Anterior cingulate cortex (tissue), 58 donors: ENCODE results near the gene ZNF624.
"Not testable (repeated sequence)": the region's sequence is repeated elsewhere in the genome, so short reads cannot be mapped to it uniquely, and the experiment has no call there.

Source experiments
- DNase-seq, 58 donors: peaks; one replicate each; lab custom pipeline; 2025; lab: John Stamatoyannopoulos, UW

The ZNF624 gene

DNA sequence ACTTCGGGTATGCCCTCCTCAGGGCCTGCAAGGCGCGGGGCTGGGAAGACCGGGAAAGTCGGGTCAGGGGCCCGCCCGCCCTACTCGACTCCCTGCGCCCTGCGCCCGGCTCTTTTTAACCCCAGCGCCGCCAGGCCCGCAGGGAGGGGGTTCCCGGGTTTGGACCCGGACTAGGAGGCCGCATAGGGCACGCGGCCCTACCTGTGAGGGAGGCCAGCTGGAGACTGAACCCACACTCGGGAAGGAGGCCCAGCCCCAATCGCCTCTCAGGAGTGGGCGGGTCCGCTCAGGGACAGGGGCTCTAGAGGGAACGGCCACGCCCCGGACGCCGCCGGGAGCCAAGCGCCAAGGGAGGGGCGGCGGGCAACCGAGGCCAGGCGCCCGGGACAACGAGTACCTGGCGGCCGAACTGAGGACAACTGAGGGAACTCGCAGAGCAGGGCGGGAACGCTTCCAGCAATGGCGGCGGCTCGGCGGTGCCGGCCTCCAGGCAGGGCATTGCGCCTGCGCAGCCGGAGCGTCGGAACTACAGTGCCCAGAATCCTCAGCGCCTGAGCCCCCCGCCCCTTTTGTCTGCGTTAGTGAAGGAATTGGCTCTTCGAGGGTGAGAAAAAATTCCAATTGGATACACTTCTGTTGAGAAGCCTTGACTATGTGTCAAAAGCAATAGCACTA, at the start of gene ZNF624:
ZNF624 (minus strand) TSS at position 484 of the 675 bp plus-strand sequence.
- DNase-seq, result peak; percentile 45 to 96 (median 86)

DNA sequence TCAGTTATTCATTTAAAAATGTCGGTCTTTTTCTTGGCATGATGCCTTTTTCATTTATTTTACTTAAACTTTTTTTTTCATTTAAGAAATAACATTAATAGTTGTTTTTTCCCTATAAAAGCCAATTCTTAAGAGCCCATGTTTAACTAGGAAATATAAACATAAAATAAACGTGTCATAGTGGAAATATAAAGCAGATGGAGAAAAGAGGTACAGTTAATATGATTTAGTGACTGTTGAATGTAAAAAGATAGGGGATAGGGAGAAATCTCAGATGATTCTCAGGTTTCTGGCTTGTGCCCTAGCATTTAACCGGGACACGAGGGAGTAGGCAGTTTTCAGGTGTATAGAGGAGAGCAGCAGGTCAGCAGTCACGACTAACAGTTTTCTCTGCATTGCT, 44.0 kb upstream of the ZNF624 start:
- not testable (repeated sequence) for DNase-seq

GRCh38 chr17:16690447-16690846, 36.8 kb upstream of the ZNF624 start:
- DNase-seq, result not testable (repeated sequence)

DNA sequence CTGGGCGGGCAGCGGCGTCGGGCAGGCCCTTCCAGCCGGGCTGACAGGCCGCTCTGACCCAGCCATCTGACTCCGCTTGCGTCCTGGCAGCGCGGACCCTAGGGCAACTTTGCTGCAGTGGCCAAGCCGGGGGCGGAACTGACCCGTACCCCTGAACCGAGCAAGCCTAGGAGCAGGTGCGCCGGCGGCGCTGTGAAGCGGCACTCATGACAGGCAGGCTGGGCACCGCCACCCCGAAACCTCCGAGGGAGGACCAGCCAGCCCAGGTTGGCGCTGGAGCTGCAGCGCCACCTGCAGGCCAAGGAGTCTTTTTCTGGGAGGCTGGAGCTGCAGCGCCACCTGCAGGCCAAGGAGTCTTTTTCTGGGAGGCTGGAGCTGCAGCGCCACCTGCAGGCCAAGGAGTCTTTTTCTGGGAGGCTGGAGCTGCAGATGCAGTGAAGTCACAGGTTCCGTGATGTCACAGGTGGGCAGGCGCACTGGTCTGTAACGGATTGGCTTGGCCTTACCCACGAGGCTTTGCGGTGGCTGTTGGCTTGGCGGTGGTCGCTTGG, 36.2 kb upstream of the ZNF624 start, which contains the start of gene CCDC144A:
CCDC144A (plus strand) TSS at position 511 of the 551 bp plus-strand sequence. CDS start 160 bp downstream, outside the sequence.
- peak in 4 of 58 donors; percentile 10 to 48 (median 30) for DNase-seq

DNA sequence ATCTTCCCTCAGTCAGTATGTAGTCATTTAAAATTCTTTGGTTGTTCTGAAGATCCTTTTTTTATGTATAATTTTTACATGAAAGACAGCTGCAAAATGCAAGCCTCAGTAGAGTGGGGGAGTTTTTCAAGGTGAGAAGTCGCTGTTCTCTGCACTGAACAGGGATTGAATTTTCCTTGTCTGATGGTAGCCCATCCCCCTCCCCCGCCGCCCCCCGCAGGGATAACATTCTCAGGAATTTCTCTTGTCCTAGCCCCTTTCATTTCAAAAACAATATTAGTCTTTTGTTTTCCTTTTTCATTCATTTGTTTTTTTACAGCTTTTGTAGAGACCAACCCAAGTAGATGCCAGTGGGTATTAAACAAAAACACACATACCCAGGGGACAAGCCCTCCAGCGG, 33.5 kb upstream of the ZNF624 start:
- DNase-seq, result not testable (repeated sequence)

- DNase-seq, result not testable (repeated sequence)
Observed at GRCh38 chr17:16686019-16686418, 32.4 kb upstream of the ZNF624 start.

DNA sequence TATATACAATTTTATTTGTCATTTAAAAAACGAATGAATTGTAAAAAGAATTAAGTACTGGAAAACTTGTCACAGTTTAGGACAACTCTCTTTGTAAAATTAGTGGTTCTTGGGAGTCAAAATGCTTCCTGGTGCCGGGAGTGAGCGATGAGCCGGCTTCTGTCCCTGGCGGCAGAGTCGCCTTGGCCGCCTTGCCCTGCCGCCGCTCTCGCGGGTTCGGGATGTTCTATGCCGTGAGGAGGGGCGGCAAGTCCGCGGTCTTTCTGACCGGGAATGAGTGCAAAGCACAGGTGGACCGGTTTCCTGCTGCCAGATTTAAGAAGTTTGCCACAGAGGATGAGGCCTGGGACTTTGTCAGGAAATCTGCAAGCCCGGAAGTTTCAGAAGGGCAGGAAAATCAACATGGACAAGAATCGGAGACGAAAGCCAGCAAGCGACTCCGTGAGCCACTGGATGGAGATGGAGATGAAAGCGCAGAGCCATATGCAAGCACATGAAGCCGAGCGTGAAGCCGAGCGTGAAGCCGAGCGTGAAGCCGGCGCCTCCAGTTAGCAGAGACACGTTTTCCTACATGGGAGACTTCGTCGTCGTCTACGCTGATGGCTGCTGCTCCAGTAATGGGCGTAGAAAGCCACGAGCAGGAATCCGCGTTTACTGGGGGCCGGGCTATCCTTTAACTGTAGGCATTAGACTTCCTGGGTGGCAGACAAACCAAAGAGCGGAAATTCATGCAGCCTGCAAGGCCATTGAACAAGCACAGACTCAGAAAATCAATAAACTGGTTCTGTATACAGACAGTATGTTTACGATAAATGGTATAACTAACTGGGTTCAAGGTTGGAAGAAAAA, 29.9 kb upstream of the ZNF624 start:
- peak in 1 of 58 donors; percentile 7 for DNase-seq

DNA sequence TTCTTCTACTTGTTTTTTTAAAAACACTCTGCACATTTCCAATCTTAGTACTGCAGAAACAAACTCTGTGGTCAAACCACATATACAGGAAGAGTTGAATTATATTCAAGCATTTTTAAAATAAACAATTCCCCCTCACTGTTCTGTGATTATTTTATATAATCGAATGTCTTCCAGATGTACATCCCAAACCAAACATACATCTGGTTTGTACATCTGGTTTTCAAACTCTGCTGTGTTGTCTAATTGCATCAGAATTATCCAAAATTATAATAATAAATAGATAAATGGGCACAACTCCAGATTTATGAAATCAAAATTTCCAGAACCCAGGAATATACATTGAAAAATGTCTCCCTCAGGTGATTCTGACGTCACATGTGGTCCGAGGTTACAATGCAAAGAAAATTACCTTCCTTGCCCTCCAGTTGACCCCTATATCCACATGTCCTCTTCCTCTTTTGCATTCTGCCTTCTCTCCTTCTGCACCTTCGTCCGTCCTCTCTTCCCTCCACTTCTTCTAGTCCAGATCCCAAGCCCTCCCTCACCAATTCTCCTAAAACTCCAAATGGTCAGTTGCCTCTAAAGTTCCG, 23.1 kb upstream of the ZNF624 start:
- DNase-seq, result no peak

DNA sequence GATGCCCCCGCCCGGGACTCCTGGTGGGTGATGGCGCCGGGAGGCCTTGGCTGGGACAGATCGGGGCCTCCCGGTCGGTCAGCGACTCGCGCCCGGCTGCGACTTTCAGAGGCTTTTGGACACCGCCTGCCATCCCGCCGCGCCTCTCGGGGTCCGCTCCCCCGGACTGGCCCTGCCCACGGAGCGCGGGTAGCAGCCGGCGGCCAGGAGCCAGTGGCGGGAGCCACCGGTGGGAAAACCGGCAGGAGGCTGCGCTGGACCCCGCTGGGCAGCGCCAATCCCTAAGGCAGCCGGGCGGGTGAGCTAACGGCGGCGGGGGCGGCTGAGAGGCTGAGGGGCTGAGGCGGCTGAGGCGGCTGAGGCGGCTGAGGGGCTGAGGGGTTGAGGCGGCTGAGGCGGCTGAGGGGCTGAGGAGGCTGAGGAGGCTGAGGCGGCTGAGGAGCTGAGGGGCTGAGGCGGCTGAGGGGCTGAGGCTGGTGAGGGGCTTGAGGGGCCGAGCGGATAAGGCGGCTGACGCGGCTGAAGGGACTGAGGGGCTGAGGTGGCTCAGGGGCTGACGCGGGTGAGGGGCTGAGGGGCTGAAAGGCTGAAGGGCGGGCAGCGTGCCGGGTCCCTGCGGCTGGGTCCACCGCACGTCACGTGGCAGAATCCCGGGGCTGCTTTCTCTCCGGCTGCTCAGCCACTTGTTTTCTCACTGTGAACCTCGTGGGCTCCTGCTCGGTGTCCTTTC, 13.4 kb upstream of the ZNF624 start:
- peak in 44 of 58 donors; percentile 3 to 70 (median 39) for DNase-seq

DNA sequence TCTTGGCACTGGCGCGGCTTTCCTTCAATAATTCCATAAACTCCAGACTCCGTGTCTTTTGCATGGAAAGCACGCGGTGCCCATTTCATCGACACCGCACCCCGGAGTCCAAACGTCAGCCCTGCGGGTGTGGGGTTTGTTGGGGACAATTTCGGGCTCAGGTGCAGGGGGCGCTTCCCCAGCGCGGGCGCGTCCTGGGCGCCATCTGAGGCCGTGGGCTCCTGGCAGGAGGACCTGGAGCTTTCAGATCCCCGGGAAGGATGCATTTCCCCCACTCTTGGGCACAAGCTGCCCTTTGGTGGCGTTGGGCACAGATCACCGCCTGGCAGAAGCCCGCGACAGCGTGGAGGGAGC, 12.9 kb upstream of the ZNF624 start:
- DNase-seq, result not testable (repeated sequence)

DNA sequence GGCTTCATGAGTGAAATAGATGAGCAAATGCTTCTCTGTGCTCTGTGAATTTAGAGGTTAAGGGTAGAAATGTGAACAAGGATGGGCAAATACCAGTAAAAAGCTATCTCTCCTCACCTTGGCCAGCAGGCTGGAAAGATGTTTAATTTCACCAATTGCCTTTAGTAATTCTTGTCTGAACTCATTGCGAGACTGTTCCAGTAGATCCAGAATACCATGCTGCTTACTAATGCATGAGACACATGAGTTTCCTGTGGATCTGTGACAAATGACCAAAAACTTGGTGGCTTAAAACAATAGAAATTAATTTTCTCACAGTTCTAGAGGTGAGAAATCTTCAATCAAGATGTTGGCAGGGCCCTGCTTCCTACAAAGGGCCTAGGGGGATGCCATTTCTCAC, 9.3 kb upstream of the ZNF624 start:
- no peak for DNase-seq

GRCh38 chr17:16661217-16661616, 7.6 kb upstream of the ZNF624 start:
- no peak for DNase-seq

DNA sequence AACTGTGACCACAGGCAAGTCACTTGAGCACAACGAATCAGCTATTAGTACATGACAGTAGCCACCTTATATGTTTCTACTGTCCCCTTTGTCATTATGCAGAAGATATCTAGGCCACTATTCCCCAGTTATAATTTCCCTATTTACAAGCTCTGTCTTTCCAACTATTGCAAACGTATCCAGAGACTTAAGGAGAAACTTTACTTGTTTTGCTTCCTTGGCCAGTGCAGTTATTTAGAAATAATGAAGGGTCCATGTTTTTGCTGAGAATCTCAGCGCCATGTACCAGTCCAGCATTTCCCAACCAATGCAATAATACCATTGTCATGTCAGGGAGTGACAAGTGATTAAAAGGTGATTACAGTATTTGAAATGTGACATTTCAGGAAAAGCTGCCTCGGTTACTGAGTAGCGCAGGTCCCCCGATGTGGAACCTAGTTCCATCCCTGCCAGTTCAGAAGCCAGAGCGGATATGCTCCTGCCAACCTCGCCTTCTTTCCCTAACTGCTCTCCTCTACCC, 743 bp downstream of the ZNF624 start:
- DNase-seq, result no peak

DNA sequence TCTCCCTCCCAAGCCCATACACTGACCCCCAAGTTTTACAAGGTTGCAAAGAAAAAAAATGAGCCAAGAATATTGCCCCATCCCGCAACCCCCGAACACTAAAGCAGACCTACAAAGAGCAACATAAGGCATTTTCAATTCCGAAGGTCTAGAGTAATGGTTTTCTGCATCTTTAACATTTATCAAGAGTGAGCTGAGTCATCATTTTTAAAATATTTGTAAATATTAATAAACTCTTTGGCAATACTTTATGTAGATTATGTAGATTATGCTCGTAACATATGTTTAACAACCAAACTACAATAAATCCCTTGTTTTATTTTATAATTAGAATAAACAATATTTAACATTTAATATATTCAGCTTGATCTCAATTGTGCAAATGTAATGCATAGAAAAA, 1.4 kb downstream of the ZNF624 start:
- DNase-seq, result no peak

GRCh38 chr17:16649585-16649984, 4.1 kb downstream of the ZNF624 start:
- DNase-seq, result no peak

GRCh38 chr17:16639438-16639837, 14.2 kb downstream of the ZNF624 start:
- DNase-seq, result no peak

- DNase-seq, result no peak
Observed at GRCh38 chr17:16623282-16623681, 30.4 kb downstream of the ZNF624 start.

DNA sequence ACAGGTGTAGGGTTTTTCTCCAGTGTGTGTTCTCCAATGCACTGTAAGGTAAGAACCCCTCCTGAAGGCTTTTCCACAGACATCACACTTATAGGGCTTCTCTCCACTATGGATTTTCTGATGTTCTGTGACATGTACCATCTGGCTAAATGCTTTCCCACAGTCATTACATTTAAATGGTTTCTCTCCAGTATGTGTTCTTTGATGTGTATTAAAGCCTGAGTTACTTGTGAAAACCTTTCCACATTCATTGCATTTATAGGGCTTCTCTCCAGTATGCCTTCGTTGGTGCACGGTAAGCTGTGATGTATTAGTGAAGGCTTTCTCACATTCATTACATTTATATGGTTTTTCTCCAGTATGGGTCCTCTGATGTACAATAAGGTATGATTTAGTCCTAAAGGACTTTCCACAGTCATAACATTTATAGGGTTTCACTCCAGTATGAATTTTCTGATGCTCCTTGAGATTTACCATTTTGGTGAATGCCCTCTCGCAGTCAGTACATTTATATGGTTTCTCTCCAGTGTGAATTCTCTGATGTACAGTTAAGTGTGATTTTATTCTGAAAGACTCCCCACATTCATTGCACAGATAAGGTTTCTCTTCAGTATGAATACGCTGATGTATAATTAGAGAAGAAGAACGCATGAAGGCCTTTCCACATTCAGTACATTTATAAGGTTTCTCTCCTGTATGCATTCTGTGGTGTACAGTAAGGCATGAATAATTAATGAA, 30.9 kb downstream of the ZNF624 start:
- DNase-seq, result no peak

DNA sequence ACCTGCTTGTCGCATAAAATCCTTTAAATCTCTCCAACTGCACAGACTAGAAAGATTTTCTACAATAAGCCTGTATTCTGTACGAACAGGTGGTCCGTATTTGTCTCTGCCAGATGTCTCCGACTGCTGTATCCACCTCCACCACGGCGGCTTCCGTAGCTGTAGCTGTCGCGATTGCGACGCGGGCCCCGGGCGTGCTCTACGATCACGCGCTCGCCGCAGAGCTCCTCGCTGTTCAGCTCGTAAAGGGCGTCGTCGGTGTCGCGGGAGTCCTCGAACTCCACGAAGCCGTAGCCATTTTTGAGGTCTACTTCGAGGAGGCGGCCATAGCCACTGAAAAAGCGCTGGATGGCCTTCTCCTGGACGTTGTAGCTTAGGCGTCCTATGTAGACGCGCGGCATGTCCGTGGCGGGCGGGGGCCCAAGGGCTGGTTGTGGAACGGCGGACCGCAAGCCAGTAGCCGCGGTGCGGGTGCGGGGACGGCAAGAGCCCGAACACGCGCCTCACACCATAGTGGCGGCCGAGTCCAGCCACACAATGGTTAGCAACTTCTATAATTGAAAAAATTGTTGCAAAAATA, 36.1 kb downstream of the ZNF624 start:
- no peak for DNase-seq
